Caki2 (cell line): ENCODE results near the gene CCDC182. TPM values are rescaled to one million over a fixed set of nuclear protein-coding genes. Genes with fewer than 3 reads are reported as not detected.

ENCODE experiments used
- DNase-seq: peaks from one replicate; pipeline ENCODE4 v3.0.0-alpha.2; 2015; ENCODE audit warnings: low read depth
- in situ Hi-C: cut with HindIII; loops from 2 replicates; pipeline ENCODE4 v1.10.0; 2016; ENCODE audit warnings: low sequenced_read_pairs, low pct_unique_long_range_greater_than_20kb, mixed read lengths
- total RNA-seq: library from RNA; depleted of rRNA; stranded (reverse); fragments of >200 nt; shearing (Covaris generic); gene quantifications from 2 replicates; pipeline ENCODE4 v1.2.3, GENCODE V29; 2014; ENCODE audit warnings: low replicate concordance; rRNA removed

CCDC182 gene
- total RNA-seq, result not detected in 2 replicates

DNA sequence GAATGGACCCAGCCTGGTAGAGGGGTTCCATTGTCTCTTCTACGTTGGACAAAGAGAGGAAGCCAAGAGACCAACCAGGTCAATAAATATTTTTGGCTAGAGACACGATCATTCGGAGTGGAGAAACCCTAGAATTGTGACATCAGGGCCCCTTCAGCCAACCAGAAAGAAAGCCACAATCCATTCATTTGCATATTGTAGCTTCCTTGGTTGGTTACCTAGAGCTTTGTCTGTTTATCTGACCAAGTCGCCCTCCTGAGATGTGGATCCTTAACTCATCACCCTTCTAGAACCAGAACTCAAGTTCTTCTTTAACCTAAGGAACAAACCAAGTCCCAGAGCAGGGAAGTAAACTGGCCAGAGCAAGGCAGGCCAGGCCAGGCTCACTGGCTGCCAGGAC lies at the start of gene CCDC182:
TSS of gene CCDC182 (minus strand) at position 58 of the 400 bp plus-strand sequence. CDS start at position 31, 27 bp downstream.
- no peak for DNase-seq
- in situ Hi-C loops, result no loop called here

GRCh38 chr17:57794841-57795240 lies 49.7 kb upstream of the CCDC182 start:
- in situ Hi-C loops, result no loop called here

DNA sequence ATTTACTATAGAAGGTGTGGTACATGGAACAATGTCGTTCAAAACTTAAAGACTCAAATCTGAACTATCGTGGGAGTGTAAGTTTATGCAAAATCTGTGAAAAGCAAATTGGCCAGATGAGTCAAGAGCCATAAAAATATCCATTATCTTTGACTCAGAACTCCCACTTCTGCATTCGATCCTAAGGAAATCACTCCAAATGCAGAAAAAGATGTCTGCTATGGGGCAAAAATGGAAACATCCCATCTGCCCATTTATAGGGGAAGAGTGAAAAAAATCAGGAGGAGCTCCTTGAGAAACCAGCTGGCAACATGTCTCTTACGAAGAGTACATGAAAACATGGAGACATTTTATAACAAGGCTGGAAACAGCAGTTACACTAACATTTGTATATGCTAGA lies 43.6 kb upstream of the CCDC182 start:
- in situ Hi-C loops, result no loop called here

More at GRCh38 chr17:57794841-57795240, 49.7 kb upstream of the CCDC182 start:
- DNase-seq, result no peak

GRCh38 chr17:57785022-57785421 lies 39.9 kb upstream of the CCDC182 start:
- in situ Hi-C loops, result no loop called here
- no peak for DNase-seq

More for the DNA sequence above, 43.6 kb upstream of the CCDC182 start:
- DNase-seq, result no peak

- DNase-seq, result no peak
- in situ Hi-C loops, result no loop called here
These were observed 39.3 kb upstream of the CCDC182 start for GRCh38 chr17:57784226-57784895.

DNA sequence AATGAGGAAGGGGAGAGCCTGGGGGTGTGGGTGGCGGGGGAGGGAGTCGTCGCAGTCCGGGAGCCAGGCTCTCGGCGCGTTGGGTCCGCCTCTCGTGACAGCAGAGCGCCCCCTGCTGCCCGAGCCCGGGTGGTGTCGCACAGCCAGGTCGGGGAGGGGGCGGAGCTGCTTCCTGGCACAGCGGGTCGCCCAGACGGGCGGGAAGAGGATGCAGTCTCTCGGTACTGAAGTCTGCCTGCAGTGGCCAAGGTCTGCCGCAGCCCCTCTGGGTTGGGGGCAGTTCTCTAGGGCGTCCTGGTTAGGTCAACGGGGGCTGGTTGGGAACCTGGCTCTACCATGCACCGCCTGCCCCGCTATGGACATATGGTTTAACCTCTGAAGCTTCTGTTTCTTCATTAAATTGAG lies 38.2 kb upstream of the CCDC182 start:
- in situ Hi-C loops, result no loop called here
- DNase-seq, result peak; percentile 50

GRCh38 chr17:57782647-57783337 lies 37.7 kb upstream of the CCDC182 start:
- in situ Hi-C loops, result no loop called here
- no peak for DNase-seq

GRCh38 chr17:57782062-57782490 lies 37.0 kb upstream of the CCDC182 start:
- no peak for DNase-seq
- in situ Hi-C loops, result no loop called here

DNA sequence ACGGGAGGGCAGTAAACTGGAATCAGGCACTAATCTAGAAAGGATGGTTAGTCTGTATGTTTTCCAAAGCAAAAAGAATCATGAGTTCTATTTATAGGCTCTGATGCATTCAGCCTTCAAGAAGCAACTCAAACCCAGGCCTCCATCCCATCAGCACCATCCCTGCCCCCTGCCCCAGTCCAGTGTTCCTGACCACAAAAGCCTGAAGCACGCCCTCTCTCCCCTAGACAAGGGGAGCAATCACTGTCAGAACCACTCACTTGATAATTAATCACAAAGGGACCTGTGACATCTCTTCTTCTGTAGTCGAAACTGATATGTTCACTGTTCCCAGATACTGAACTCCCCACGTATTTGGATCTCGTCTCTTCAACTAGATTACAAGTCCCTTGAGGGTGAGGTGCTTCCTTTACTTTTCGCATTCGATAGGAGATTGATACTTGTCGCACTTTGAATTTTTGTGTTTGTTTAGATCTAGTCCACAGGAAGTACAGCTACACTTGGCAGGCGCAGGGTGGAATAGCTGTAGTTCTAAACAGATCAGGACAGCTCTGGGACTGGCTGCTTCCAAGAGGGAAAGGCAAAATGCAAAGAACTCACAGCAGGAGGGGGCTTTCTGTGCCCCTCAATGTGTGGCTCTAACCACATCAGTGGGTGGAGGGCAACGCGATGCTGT lies 36.4 kb upstream of the CCDC182 start:
- in situ Hi-C loops, result no loop called here
- DNase-seq, result no peak

DNA sequence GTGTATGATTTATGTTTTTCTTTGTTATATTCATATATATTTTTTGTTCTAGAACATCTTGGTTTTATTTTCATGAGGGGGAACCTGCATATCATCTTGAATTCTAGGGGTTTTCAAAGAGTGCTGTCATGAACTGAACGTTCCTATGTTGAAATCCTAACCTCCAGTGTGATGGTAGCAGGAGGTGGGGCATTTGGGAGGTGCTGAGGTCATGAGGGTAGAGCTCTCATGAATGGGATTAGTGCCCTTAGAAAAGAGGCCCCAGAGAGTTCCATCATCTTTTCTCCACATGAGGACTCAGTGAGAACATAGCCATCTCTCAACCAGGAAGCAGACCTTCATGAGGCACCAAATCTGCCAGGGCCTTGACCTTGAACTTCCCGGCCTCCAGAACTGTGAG lies 34.6 kb upstream of the CCDC182 start:
- DNase-seq, result no peak
- in situ Hi-C loops, result no loop called here

GRCh38 chr17:57778306-57778705 lies 33.2 kb upstream of the CCDC182 start:
- in situ Hi-C loops, result no loop called here
- DNase-seq, result no peak

DNA sequence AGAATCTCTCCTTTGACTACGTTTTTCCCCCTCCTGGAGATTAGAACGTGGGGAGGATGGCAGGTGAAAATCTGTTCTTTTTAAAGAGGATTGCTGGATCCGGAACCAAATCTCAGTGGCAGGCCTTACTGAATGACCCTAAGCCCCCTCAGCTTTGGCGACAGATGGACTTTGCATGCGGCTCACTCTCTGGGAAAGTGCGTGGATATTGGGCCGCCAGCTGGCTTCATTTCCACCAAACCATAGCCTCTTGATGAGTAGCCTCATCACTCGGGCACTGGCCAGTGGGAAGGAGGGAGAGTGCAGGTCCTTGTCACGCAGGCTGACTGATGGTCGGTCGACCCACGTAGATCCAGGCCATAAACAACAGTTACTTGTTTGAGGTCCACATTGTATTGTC lies 31.3 kb upstream of the CCDC182 start:
- no peak for DNase-seq
- in situ Hi-C loops, result no loop called here

- no peak for DNase-seq
- in situ Hi-C loops, result no loop called here
These were observed 29.8 kb upstream of the CCDC182 start for GRCh38 chr17:57774872-57775271.

GRCh38 chr17:57773557-57773956 lies 28.5 kb upstream of the CCDC182 start:
- in situ Hi-C loops, result no loop called here
- no peak for DNase-seq

GRCh38 chr17:57772774-57773173 lies 27.7 kb upstream of the CCDC182 start:
- in situ Hi-C loops, result no loop called here
- DNase-seq, result no peak

- DNase-seq, result no peak
- in situ Hi-C loops, result no loop called here
These were observed 22.5 kb upstream of the CCDC182 start for GRCh38 chr17:57767561-57767960.

DNA sequence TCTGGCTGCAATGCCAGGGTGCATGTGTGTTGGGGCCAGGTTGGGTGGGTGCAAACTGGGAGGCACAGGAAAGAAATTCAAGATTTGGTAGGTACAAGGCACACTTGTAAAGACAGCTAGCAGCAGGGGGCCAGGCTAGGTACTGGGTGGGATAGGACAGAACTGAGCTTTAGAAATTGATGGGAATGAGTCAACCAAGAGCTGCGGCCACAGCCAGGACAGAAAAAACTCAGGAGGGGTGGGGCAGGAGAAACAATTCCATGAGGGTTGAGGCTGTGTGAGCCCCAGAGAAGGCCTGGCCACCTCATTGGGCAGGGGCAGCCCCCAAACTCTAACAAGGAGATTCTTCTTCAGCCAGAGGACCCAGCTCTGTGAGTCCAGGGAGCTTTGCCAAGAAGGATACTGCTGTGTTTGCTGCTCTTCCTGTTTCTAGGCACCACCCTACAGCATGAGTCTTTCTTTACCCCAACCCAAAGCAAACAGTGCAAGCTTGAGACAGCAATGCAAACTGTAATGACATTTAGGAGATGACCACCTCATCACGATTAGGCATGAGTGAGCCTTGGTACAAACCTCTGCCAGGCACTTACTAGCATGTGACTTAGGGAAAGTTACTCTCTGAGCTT lies 21.3 kb upstream of the CCDC182 start:
- in situ Hi-C loops, result no loop called here

GRCh38 chr17:57762452-57763395 lies 17.6 kb upstream of the CCDC182 start:
- in situ Hi-C loops, result no loop called here
- DNase-seq, result no peak

More for the DNA sequence above, 21.3 kb upstream of the CCDC182 start:
- DNase-seq, result no peak
